Panc1 (cell line): ENCODE results near the gene ABHD2.

Experiments used
- TF ChIP-seq, protein P1 (sequence below): fragments of 450-650 bp; IDR thresholded peaks from 2 replicates; pipeline ENCODE4 v1.5.1; 2017; ENCODE audit warnings: mild to moderate bottlenecking
- TF ChIP-seq, protein P2 (sequence below), 2 experiments: IDR thresholded peaks; 2 replicates each; pipeline ENCODE4 v1.6.1; 2011 to 2012; ENCODE audit warnings: low read depth in 2 of 2, control low read depth in 1 of 2, low read length in 1 of 2, mild to moderate bottlenecking in 1 of 2, moderate library complexity in 1 of 2; ENCODE audit not compliant: insufficient read depth in 1 of 2

DNA sequence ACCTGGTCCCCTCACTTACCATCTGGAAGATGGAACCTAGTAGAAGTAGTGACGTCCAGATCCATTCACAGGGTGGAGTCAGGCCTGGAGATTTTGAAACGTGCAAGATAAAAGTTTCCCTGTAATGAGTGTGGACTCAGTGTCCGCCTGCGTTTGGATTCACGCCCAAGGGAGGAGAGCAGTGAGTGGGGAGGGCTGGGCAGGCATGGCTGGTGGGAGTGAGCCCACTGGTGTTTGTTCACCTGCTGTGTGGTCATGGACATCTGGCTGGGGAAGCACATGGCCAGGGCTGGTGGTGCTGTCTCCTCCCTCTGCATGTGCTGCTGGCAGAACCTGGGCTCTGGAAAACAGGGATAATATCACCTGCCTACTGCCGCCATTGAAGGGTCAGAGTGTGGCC is 96.1 kb downstream of the ABHD2 start:
- TF ChIP-seq, protein P1, sequence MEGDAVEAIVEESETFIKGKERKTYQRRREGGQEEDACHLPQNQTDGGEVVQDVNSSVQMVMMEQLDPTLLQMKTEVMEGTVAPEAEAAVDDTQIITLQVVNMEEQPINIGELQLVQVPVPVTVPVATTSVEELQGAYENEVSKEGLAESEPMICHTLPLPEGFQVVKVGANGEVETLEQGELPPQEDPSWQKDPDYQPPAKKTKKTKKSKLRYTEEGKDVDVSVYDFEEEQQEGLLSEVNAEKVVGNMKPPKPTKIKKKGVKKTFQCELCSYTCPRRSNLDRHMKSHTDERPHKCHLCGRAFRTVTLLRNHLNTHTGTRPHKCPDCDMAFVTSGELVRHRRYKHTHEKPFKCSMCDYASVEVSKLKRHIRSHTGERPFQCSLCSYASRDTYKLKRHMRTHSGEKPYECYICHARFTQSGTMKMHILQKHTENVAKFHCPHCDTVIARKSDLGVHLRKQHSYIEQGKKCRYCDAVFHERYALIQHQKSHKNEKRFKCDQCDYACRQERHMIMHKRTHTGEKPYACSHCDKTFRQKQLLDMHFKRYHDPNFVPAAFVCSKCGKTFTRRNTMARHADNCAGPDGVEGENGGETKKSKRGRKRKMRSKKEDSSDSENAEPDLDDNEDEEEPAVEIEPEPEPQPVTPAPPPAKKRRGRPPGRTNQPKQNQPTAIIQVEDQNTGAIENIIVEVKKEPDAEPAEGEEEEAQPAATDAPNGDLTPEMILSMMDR: no peak
- TF ChIP-seq, protein P2, sequence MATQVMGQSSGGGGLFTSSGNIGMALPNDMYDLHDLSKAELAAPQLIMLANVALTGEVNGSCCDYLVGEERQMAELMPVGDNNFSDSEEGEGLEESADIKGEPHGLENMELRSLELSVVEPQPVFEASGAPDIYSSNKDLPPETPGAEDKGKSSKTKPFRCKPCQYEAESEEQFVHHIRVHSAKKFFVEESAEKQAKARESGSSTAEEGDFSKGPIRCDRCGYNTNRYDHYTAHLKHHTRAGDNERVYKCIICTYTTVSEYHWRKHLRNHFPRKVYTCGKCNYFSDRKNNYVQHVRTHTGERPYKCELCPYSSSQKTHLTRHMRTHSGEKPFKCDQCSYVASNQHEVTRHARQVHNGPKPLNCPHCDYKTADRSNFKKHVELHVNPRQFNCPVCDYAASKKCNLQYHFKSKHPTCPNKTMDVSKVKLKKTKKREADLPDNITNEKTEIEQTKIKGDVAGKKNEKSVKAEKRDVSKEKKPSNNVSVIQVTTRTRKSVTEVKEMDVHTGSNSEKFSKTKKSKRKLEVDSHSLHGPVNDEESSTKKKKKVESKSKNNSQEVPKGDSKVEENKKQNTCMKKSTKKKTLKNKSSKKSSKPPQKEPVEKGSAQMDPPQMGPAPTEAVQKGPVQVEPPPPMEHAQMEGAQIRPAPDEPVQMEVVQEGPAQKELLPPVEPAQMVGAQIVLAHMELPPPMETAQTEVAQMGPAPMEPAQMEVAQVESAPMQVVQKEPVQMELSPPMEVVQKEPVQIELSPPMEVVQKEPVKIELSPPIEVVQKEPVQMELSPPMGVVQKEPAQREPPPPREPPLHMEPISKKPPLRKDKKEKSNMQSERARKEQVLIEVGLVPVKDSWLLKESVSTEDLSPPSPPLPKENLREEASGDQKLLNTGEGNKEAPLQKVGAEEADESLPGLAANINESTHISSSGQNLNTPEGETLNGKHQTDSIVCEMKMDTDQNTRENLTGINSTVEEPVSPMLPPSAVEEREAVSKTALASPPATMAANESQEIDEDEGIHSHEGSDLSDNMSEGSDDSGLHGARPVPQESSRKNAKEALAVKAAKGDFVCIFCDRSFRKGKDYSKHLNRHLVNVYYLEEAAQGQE (IDR thresholded peaks at IDR 0.05; ENCODE audit: insufficient read depth in 1 of 2, low read depth in 2 of 2, low read length in 1 of 2): no peak
